Ishikawa (cell line): ENCODE measurements around the gene MEF2B.

Experiments
- CEBPB ChIP-seq: IDR thresholded peaks from 2 replicates; pipeline ENCODE4 v1.6.1; 2012
- CREB1 ChIP-seq: IDR thresholded peaks from 2 replicates; pipeline ENCODE4 v1.6.1; 2012; ENCODE audit warnings: low read depth
- EGR1 ChIP-seq: IDR thresholded peaks from 2 replicates; pipeline ENCODE4 v1.6.1; 2012
- EP300 ChIP-seq: IDR thresholded peaks from 2 replicates; pipeline ENCODE4 v1.6.1; 2012; ENCODE audit warnings: borderline replicate concordance
- FOXM1 ChIP-seq: IDR thresholded peaks from 2 replicates; pipeline ENCODE4 v1.6.1; 2012; ENCODE audit warnings: low read depth, borderline replicate concordance
- NFIC ChIP-seq: IDR thresholded peaks from 2 replicates; pipeline ENCODE4 v1.6.1; 2012
- RAD21 ChIP-seq: IDR thresholded peaks from 2 replicates; pipeline ENCODE4 v1.6.1; 2012; ENCODE audit warnings: low read depth
- TAF1 ChIP-seq: IDR thresholded peaks from 2 replicates; pipeline ENCODE4 v1.6.1; 2012; ENCODE audit warnings: low read depth, mild to moderate bottlenecking
- TCF12 ChIP-seq: IDR thresholded peaks from 2 replicates; pipeline ENCODE4 v1.6.1; 2012; ENCODE audit warnings: low read depth
- TEAD4 ChIP-seq: IDR thresholded peaks from 2 replicates; pipeline ENCODE4 v1.6.1; 2012
- YY1 ChIP-seq: IDR thresholded peaks from 2 replicates; pipeline ENCODE4 v1.6.1; 2012; ENCODE audit warnings: low read depth
- ZBTB7A ChIP-seq: IDR thresholded peaks from 2 replicates; pipeline ENCODE4 v1.6.1; 2012; ENCODE audit warnings: low read depth
- TF ChIP-seq, protein P1 (sequence below): IDR thresholded peaks from 2 replicates; pipeline ENCODE4 v1.6.1; 2012; ENCODE audit warnings: low read depth, mild to moderate bottlenecking
- TF ChIP-seq, protein P2 (sequence below): IDR thresholded peaks from 2 replicates; pipeline ENCODE4 v1.6.1; 2012
- TF ChIP-seq, protein P3 (sequence below): IDR thresholded peaks from 2 replicates; pipeline ENCODE4 v1.6.1; 2012

Gene MEF2B

DNA sequence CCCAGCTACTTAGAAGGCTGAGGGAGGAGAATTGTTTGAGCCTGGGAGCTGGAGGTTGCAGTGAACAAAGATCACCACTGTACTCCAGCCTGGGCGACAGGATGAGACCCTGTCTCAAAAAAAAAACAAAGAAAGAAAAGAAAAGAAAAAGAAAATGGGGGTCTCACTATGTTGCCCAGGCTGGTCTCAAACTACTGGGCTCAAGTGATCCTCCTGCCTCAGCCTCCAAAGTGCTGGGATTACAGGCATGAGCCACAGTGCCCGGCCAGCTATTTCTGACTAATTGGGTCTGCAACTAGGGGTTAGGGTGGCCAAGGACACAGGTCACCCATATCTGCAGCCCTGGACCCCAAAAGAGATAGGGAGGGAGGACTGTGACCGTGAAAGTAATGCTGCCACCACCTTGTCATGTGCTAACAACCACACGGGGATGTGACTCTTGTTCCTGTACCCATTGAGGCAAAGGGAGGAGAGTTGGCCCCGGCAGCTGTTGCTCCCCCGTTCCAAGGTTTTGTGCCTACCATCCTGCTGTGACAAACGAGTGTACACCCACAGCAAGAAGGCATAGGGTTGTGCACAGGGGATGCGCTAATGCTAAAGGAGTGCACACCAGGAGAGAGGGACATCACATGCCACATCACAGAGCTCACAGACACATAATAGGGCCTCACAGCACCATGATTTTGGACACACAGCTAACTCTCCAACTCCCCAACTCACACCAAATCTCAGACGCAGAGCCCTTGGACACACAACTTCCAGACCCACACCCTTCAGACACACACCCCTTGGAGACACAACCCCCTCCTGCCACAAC is 619 bp downstream of the MEF2B start:
- TF ChIP-seq FOXM1 (no peak), TAF1 (no peak), NFIC (no peak), CEBPB (no peak), YY1 (no peak), EGR1 (no peak), TCF12 (no peak), TEAD4 (no peak), CREB1 (no peak), ZBTB7A (no peak), RAD21 (no peak), EP300 (no peak)
- TF ChIP-seq, protein P1, sequence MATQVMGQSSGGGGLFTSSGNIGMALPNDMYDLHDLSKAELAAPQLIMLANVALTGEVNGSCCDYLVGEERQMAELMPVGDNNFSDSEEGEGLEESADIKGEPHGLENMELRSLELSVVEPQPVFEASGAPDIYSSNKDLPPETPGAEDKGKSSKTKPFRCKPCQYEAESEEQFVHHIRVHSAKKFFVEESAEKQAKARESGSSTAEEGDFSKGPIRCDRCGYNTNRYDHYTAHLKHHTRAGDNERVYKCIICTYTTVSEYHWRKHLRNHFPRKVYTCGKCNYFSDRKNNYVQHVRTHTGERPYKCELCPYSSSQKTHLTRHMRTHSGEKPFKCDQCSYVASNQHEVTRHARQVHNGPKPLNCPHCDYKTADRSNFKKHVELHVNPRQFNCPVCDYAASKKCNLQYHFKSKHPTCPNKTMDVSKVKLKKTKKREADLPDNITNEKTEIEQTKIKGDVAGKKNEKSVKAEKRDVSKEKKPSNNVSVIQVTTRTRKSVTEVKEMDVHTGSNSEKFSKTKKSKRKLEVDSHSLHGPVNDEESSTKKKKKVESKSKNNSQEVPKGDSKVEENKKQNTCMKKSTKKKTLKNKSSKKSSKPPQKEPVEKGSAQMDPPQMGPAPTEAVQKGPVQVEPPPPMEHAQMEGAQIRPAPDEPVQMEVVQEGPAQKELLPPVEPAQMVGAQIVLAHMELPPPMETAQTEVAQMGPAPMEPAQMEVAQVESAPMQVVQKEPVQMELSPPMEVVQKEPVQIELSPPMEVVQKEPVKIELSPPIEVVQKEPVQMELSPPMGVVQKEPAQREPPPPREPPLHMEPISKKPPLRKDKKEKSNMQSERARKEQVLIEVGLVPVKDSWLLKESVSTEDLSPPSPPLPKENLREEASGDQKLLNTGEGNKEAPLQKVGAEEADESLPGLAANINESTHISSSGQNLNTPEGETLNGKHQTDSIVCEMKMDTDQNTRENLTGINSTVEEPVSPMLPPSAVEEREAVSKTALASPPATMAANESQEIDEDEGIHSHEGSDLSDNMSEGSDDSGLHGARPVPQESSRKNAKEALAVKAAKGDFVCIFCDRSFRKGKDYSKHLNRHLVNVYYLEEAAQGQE, result no peak
- TF ChIP-seq, protein P2, sequence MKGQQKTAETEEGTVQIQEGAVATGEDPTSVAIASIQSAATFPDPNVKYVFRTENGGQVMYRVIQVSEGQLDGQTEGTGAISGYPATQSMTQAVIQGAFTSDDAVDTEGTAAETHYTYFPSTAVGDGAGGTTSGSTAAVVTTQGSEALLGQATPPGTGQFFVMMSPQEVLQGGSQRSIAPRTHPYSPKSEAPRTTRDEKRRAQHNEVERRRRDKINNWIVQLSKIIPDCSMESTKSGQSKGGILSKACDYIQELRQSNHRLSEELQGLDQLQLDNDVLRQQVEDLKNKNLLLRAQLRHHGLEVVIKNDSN, result no peak
- TF ChIP-seq, protein P3, sequence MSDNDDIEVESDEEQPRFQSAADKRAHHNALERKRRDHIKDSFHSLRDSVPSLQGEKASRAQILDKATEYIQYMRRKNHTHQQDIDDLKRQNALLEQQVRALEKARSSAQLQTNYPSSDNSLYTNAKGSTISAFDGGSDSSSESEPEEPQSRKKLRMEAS, result no peak; the same call in 1 of the 2 replicates

DNA sequence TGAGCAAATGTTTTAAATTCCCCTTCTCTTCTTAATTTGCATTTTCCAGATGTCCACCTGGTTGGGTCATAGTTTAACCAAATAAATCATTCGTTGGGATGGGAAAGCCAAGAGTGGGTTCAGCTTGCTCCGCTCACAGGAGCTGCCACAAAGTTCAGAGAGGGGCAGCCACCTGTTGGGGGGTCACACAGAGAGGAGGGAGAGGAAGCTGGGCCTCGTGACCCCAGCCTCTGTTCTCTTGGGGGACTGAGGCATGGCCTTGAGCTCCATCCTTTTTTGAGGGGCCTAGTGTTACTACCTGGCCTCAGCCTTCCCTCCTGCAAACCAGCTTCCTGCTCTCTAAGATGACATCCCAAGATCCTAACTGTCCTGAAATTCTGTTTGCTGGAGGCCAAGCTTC is 2.5 kb downstream of the MEF2B start:
- TF ChIP-seq, protein P1, result no peak

DNA sequence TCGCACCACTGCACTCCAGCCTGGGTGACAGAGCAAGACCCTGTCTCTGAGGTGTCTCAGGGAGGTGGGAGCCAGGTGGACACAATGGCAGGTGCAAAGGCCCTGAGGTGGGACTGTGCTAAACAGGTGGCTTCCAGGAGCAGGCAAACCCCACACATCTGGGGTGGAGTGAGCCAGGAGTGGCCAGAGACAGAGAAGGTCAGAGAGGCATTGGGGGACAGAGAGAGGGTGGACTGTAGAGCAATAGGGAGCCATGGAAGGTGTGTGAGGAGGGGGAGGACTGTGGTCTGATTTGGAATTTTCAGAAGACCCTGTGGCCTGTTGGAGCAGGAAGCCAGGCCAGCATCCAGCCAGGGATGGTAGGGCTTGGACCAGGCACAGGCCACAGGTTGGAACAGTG is 4.7 kb downstream of the MEF2B start:
- TF ChIP-seq FOXM1 (no peak), TCF12 (no peak), CREB1 (no peak)

DNA sequence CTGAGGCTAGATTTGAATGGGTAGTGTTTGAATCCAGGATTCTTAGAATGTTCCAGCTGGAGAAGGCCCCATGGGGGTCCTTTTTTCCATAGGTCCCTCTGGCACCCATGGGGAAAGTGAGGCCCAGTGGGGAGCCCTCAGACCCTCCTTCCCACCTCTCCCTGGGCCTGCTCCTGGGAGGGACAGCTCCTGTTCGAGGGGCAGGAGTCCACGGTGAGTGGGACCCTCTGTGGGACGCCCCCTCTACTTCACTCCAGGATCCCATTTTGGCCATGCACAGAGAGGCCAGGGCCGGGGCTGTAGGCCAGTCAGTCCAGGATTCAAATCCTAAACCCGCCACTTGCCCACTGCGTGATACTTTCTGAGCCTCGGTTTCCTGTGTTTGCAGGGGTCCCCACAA is 7.6 kb downstream of the MEF2B start:
- TF ChIP-seq TEAD4 (no peak), TCF12 (no peak), RAD21 (no peak), EGR1 (no peak)

DNA sequence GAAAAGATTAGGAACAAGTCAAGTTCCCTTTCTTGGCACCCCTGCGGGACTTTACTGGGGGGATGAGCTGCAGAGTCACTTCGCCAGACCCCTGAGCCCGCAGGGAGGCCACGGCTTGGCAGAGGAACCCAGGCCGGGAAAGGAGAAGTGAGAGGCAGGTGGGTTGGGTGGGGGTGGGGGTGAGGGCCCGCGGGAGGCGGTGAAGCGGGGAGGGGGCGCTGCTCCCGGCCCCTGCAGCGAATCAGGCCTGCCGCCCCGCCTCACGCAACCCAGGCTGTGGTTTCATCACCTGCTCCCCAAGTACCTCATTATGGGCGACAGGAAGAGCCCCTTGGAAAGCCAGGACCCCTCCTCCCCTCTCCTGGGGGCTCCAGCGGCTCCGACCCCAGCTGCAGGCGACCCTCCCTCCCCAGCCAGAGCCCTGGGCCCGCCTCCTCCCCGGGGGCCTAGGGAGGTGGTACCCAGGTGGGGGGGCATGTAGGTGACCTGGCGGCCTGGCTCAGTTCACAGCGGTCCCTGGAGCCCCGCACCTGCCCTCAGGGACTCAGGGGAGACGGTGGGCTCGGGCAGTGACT is 9.5 kb downstream of the MEF2B start:
- TF ChIP-seq, protein P2, result no peak
- no peak for TF ChIP-seq TEAD4
- TF ChIP-seq CEBPB, result no peak
- TF ChIP-seq, protein P1, result no peak
- TF ChIP-seq CREB1, result no peak
- no peak for TF ChIP-seq EGR1
- TF ChIP-seq NFIC, result no peak
- no peak for TF ChIP-seq FOXM1
- no peak for TF ChIP-seq TCF12
- no peak for TF ChIP-seq EP300
- TF ChIP-seq, protein P3, result no peak
- TF ChIP-seq RAD21, result no peak
- no peak for TF ChIP-seq ZBTB7A
- TF ChIP-seq TAF1, result no peak
